Measurements from ENCODE around the gene KIAA0513.

The KIAA0513 gene

GRCh38 chr16:85004587-85005205 lies 22.9 kb upstream of the KIAA0513 start:
- DNase-seq (ENCODE audit: low read depth, low spot score), result no peak

- DNase-seq (ENCODE audit: low read depth, low spot score), result no peak
Observed at GRCh38 chr16:85005285-85006069, 22.1 kb upstream of the KIAA0513 start.

GRCh38 chr16:85006639-85007038 lies 21.0 kb upstream of the KIAA0513 start:
- no peak for DNase-seq (ENCODE audit: low read depth, low spot score)

GRCh38 chr16:85007496-85008214 lies 19.9 kb upstream of the KIAA0513 start:
- DNase-seq (ENCODE audit: low read depth, low spot score), result no peak

DNA sequence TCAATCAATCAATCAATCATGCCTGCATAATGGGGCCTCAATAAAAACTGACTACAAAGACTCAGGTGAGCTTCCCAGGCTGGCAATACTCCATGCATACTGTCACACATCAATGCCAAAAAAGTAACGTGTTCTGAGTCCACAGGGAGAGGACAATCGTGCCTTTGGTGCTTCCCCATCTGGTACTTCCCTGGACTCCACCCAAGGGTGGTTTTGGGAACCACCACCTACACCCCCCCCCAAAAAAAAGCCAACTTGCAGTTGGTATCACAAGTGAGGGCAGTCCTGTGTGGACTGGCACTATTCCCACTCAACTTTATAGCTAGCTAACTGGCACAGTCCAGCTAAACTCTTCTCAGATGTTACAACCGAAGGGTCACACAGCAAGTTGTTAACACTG lies 19.3 kb upstream of the KIAA0513 start:
- DNase-seq (ENCODE audit: low read depth, low spot score), result no peak

DNA sequence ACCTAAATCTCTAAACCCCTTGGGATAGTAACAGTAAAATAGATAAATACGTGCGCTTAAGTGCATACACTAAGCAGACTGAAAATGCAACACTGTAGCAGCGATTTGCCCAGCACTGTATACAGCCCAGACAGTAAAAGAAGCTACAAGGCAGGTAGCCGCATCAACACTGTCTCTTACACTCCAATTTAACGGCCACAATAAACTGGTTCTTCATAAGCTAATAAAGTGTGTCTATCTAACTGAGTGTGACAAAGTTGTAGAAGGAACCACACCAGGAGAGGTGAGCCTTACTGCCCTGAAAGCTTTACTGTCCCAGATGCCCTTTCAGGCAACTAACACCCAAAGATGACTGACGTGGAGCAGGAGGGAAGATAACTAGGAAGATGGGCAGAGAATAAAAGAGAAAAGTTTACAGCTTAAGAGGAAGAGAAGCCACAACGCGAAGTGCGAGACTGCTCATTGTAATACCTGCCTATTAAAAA lies 17.1 kb upstream of the KIAA0513 start:
- no peak for DNase-seq (ENCODE audit: low read depth, low spot score)

- DNase-seq (ENCODE audit: low read depth, low spot score), result peak; percentile 68
Observed at GRCh38 chr16:85010931-85011845, 16.4 kb upstream of the KIAA0513 start, which contains the start of gene ZDHHC7. TSS of gene ZDHHC7 (minus strand) at chr16:85011535. CDS start at chr16:84990618, 20,917 bp downstream.

GRCh38 chr16:85011846-85012284 lies 15.7 kb upstream of the KIAA0513 start:
- no peak for DNase-seq (ENCODE audit: low read depth, low spot score)

DNA sequence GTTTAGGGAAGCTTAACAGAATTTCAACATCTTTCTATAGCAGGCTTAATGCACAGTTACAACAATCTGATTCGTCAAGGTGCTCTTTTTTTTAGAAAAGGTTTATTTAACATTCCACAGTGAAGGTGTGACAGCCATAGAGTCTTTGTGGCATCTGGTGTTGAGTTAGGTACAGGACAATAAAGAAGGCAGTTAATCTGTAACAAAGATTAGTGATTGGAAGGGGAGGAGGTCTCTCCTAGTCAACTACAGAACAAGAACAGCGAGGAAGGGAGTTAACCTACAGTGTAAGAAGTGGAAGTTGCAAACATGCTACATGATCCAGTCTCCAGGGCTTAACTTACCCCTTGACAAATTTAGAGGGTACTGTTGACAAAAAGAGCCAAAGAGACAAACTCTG lies 13.3 kb upstream of the KIAA0513 start:
- DNase-seq (ENCODE audit: low read depth, low spot score), result no peak

DNA sequence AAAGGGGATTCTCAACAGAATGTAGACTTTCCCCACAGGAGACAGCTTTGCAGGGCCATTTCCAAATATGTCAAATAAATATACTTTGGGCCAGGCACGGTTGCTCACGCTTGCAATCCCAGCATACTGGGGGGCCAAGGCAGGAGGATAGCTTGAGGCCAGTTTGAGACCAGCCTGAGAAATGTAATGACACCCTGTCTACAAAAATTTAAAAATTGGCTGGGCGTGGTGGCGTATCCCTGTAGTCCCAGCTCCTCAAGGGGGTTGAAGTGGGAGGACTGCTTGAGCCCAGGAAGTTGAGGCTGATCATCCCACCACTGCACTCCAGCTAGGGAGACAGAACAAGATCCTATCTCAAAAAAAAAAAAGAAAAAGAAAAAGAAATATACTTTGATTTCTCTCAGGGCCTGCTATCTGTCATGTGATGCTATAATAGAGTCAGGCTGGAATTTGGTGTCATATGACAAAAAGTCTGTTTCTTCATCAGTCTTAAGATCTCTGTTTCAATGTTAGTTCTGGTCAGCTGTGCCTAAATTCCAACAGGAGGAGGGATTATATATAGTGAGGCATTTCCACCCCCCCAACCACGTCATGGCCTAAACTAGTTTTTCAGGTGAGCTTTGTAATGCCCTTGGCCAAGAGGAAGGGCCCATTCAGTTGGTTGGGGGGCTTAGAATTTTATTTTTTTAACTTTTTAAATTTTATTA lies 12.0 kb upstream of the KIAA0513 start:
- DNase-seq (ENCODE audit: low read depth, low spot score), result no peak

GRCh38 chr16:85017151-85017550 lies 10.4 kb upstream of the KIAA0513 start:
- no peak for DNase-seq (ENCODE audit: low read depth, low spot score)

DNA sequence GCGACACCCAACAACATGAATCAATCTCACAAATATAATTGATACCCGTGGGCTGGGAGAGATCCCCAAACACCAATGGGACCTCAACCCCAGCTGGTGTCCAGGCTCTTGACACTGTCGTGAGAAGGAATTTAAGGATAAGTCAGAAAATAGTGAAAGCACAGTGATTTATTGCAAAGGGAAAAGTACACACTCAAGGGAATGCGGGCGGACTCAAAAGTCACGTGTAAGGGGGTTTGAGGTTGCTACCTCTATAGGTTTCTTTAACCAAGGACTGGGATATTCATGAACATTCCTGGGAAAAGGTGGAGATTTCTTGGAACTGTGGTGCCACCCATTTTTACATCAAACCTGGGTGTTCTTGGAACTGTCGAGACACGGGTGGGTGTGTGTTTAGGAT lies 10.0 kb upstream of the KIAA0513 start:
- DNase-seq (ENCODE audit: low read depth, low spot score), result no peak

GRCh38 chr16:85018529-85019236 lies 8.9 kb upstream of the KIAA0513 start:
- no peak for DNase-seq (ENCODE audit: low read depth, low spot score)

DNA sequence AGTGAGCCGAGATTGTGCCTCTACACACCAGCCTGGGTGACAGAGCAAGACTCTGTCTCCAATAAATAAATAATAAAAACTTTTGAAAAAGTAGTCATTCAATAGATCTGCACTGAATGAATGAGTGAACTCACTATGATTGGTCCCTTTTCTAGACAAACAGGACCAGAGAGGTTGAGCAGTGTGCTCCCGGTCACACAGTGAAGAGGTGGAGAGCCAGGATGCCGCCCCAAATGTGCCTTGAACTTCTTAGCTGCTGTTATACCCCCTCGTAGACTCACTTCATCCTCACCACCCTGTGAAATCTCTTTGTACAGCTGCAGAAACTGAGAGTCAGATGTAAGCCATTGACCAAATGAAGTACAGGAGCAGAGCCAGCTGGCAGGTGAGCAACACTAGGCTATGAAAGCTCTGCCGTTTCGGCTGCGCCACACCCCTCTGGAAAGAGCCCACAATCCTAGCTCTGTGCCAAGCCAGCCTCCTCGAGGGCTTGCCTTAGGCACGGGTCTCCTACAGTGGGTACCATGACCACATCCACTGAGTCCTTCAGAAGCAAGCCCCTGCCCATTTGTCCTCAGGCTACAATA lies 7.8 kb upstream of the KIAA0513 start:
- no peak for DNase-seq (ENCODE audit: low read depth, low spot score)

DNA sequence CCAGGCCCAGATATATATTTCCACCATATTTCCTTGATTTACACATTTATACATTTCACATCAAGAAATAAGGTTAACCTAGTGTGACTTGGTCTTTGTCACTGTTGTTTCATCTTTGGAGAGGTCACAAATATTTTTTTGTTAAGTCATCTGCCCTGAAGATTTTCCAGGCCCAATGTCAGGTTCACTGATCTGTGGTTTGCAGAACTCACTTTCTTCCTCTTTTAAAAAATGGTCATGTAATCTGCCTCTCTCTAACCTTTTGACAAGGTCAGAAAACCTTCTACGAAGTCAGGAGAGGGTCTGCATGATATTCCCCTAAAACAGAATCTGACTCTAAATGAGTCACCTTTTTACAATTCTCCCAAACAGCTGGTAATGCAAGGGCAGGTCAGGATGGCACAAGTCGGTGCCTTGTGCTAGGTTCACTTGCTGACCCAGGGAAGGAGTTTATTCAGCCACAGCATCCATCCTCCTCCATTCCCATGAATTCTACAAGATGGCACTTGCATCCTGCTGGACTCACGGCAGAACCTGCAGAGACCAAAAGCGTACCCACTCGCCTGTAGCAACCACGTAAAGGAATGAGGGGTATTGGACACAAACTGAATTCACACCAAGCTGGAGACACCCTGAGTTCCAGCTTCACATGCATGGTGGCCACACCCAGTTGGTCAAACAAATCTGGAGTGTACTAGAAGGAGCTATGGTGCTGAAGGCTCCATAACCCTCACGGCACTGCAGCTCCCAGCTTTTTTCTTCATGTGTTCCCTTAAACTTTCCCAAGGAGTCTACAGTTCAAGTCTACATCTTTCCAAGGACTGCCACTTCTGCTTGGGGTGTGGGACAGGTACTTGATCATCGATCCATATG lies 1.6 kb upstream of the KIAA0513 start:
- DNase-seq (ENCODE audit: low read depth, low spot score), result no peak

DNA sequence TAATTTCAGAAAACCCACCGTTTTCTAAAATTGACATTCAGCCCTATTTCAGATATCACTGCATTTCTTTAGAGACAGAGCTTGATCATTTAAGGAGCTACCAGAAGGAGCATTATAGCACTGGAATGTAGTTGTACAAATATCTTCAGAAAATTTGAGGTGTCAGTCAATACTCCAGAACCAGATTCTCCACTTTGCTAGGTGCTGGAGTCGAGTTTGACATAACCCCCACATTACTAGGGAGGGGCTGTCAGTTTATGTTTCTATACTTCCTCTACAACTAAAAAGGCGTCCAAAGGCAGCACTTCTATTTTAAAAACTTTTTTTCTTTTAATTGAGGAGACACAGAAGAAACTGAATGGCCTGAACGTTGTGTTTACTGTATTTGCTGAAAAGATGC lies 892 bp upstream of the KIAA0513 start:
- no peak for DNase-seq (ENCODE audit: low read depth, low spot score)

DNA sequence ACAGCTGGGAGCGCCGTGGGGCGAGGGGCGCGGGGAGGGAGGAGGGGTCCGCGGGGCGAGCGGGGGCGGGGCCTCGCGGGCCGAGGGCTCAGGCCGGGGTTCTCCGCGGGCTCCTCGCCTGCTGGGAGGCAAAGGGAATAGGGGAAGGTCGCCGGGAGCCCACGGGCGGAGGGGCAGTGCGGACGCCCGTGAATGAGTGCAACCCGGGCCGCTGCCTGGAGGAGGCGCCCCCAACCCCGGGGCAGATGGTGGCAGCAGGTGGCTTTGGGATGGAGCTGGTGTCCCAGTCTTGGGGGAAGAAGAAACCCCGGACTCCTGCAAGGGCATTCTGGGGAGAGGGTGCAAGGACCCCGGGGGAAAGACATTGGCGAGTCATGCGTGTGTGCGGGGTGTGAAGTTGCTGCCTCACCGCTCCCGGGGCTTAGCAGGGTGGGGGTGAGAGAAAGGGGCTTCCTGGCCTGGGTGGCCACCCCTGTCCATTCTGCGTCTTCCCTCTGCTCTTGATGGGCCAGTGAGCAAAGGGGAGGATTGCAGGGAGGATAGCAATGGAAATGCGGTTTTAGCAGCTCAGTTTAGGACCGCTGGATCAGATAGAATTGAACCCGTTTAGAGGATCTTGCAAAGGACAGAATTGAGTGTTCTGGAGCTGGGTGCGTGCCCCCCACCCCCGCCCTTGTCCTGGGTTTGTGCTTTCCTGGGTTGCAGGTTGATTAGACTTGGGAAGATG lies 526 bp downstream of the KIAA0513 start:
- no peak for DNase-seq (ENCODE audit: low read depth, low spot score)

Measured in brain pericyte (primary cell).